ENCODE data around the gene CCDC69. TPM values are rescaled to one million over a fixed set of nuclear protein-coding genes. Genes with fewer than 3 reads are reported as not detected.

The CCDC69 gene
- total RNA-seq, 4 donors from 2014 or later, result 204 to 317 (median 256) TPM

GRCh38 chr5:151137067-151137825, 86.6 kb downstream of the CCDC69 start:
- 88 to 97% methylated on average over 5 to 7 of the region's 10 CpGs for WGBS, 2 donors (ENCODE audit: low coverage in 1 of 2)
- Histone ChIP-seq H3K4me1 (peaks cover 2 to 21% (median 11%) of the 10 kb centered on the region in 3 donors), H3K27ac (no peak overlapping the region), H3K27me3 (no peaks in the 10 kb centered on the region), H3K4me3 (no peak overlapping the region), H3K9me3 (no peaks in the 10 kb centered on the region), H3K36me3 (peaks cover 0 to 88% of the 10 kb centered on the region in 2 donors)
- TF ChIP-seq EP300 (IDR thresholded peaks at IDR 0.05) (no peak), POLR2AphosphoS5 (IDR thresholded peaks at IDR 0.05) (no peak), POLR2A (IDR thresholded peaks at IDR 0.05) (no peak)
- TF ChIP-seq, protein P1, sequence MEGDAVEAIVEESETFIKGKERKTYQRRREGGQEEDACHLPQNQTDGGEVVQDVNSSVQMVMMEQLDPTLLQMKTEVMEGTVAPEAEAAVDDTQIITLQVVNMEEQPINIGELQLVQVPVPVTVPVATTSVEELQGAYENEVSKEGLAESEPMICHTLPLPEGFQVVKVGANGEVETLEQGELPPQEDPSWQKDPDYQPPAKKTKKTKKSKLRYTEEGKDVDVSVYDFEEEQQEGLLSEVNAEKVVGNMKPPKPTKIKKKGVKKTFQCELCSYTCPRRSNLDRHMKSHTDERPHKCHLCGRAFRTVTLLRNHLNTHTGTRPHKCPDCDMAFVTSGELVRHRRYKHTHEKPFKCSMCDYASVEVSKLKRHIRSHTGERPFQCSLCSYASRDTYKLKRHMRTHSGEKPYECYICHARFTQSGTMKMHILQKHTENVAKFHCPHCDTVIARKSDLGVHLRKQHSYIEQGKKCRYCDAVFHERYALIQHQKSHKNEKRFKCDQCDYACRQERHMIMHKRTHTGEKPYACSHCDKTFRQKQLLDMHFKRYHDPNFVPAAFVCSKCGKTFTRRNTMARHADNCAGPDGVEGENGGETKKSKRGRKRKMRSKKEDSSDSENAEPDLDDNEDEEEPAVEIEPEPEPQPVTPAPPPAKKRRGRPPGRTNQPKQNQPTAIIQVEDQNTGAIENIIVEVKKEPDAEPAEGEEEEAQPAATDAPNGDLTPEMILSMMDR (IDR thresholded peaks at IDR 0.05), result no peak
- ATAC-seq, result no peak

DNA sequence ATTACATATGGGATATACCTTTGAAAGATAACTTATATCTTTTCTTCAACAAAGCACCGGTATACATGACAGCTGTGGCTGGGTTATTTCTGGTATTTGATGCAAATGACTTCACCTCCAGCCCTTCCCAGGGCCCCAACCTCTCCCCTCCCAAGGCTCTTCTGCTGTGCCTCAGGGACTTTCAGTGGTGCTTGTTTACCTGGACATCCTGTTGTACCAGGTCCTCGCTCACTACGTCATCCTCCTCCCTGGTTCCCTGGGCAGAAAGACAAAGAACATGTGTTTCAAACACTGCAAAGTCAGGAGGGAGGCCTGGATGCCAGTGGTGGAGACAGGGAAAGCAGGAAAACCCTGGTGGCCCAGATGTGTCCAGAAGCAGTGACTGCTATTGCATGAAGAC, 89.7 kb downstream of the CCDC69 start:
- H3K4me1 ChIP-seq, result no peaks in the 10 kb centered on the region
- no peak overlapping the region for H3K4me3 ChIP-seq
- 55 to 96% methylated on average over 1 to 3 of the region's 3 CpGs for WGBS, 2 donors (ENCODE audit: low coverage in 1 of 2)
- no peaks in the 10 kb centered on the region for H3K27me3 ChIP-seq
- peaks cover 0 to 100% of the 10 kb centered on the region in 2 donors for H3K36me3 ChIP-seq
- TF ChIP-seq POLR2A (IDR thresholded peaks at IDR 0.05) (no peak), EP300 (IDR thresholded peaks at IDR 0.05) (no peak), POLR2AphosphoS5 (IDR thresholded peaks at IDR 0.05) (no peak)
- TF ChIP-seq, protein P1 (IDR thresholded peaks at IDR 0.05), result no peak
- H3K9me3 ChIP-seq, result no peaks in the 10 kb centered on the region
- no peak for ATAC-seq
- no peak overlapping the region for H3K27ac ChIP-seq

DNA sequence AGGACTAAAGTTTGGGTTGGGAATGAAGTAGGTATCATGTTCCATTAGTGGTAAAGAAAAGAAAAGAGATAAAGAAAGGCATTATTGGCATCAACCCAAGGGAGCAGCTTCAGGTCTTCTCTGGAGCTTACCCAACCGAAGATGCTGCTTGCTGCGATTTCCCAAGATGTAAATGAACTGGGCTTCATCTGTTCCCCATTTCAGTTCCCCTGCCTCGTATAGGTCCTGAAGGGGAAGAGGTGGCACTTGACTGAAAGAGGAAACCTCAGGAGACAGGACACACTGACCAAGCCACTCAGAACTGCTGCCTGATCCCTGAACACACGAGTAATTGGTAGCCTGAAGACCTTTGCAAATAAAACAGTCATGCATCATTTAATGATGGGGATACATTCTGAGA, 90.9 kb downstream of the CCDC69 start:
- Histone ChIP-seq H3K36me3 (peaks cover 0 to 100% of the 10 kb centered on the region in 2 donors), H3K9me3 (no peaks in the 10 kb centered on the region), H3K27me3 (no peaks in the 10 kb centered on the region), H3K27ac (no peak overlapping the region), H3K4me3 (no peak overlapping the region), H3K4me1 (no peaks in the 10 kb centered on the region)
- no peak for TF ChIP-seq POLR2AphosphoS5 (IDR thresholded peaks at IDR 0.05)
- TF ChIP-seq, protein P1 (IDR thresholded peaks at IDR 0.05), result no peak
- TF ChIP-seq EP300 (IDR thresholded peaks at IDR 0.05), result no peak
- no peak for TF ChIP-seq POLR2A (IDR thresholded peaks at IDR 0.05)
- WGBS, 2 donors (ENCODE audit: low coverage in 1 of 2), result 73% methylated on average over 3 of the region's 4 CpGs; no CpG with 5 or more reads in 1 of the 2 donors
- ATAC-seq, result no peak

Other genes starting within 250 kb of the CCDC69 start
- gene GPX3, start 203.5 kb downstream of the CCDC69 start, total RNA-seq, result 1,000 to 10,000 TPM in 3 of 4 donors, 100 to 1,000 TPM in 1; 690 to 3,141 (median 1,517) TPM
- gene TNIP1, start 143.1 kb downstream of the CCDC69 start, total RNA-seq, result 100 to 1,000 TPM in 2 of 4 donors, 10 to 100 TPM in 2; 74.2 to 142 (median 97.9) TPM
- gene ANXA6, start 66.3 kb downstream of the CCDC69 start, total RNA-seq, result 100 to 1,000 TPM; 359 to 435 (median 375) TPM
- gene GM2A, start 29.1 kb upstream of the CCDC69 start, total RNA-seq, result 10 to 100 TPM; 23.3 to 37.2 (median 29.1) TPM
- not detected for gene SLC36A3, start 79.7 kb upstream of the CCDC69 start, total RNA-seq
- gene SLC36A2, start 123.5 kb upstream of the CCDC69 start, total RNA-seq, result not detected
- 10 to 100 TPM in 1 of 4 donors, 1 to 10 TPM in 3; 7.0 to 14.0 (median 8.5) TPM for gene SLC36A1, start 223.5 kb upstream of the CCDC69 start, total RNA-seq